ENCODE results near the gene MYO5A.

- TF ChIP-seq CTCF (IDR thresholded peaks at IDR 0.05; ENCODE audit: insufficient read depth, low read length, poor library complexity, severe bottlenecking) (no peak), EZH2phosphoT487 (conservative IDR thresholded peaks at IDR 0.05; ENCODE audit: low read length) (no peak)
Measured at GRCh38 chr15:52424856-52425431, 103.7 kb downstream of the MYO5A start.

All from SU-DHL-6 (cell line).